K562 (cell line): ENCODE measurements around the gene PGGHG. TPM values are rescaled to one million over a fixed set of nuclear protein-coding genes. Genes with fewer than 3 reads are reported as not detected.

Experiments used
- ATAC-seq: fragments of 200-7000 bp; cut with Tn5 transposase; 3 replicates; pipeline ENCODE4 v1.9.1; 2020; ENCODE audit warnings: moderate library complexity
- BruUV-seq: library from RNA; stranded (reverse); fragments of 400-500 nt; replicated peaks from 2 replicates; lab custom pipeline; 2021; lab: Mats Ljungman, UMichigan
- CTCF ChIA-PET: fragments of 300-600 bp; formaldehyde crosslinking; extraction: SDS; loops from one replicate; lab custom pipeline; 2021; ENCODE audit warnings: low intra/inter-chr PET ratio; lab: Yijun Ruan, JAX
- POLR2A ChIA-PET: fragments of 300-600, 350-650 bp; sonication (Branson Sonifier 250); formaldehyde crosslinking; extraction: SDS; loops from one replicate; lab custom pipeline; 2021; ENCODE audit warnings: antibody characterized with exemption, inconsistent platforms; lab: Yijun Ruan, JAX
- DNase-seq, 4 experiments: peaks; one replicate each; pipeline versions ENCODE4 v3.0.0 to v3.0.0-alpha.2; 2011 to 2018; ENCODE audit warnings: low spot score in 3 of 4, mixed read lengths in 3 of 4; ENCODE audit errors: extremely low read depth in 1 of 4
- FAIRE-seq: peaks from 2 replicates; lab custom pipeline; 2011; peaks lifted over from hg19 to GRCh38; lab: Jason Lieb, UNC
- H2AFZ ChIP-seq: 2 replicates; pipeline ENCODE4 v1.6.0; 2011; ENCODE audit warnings: low read depth, low read length, control low read depth, inconsistent platforms
- H3K27ac ChIP-seq: fragments of 200-600 bp; 3 replicates; pipeline ENCODE4 v1.8.0; 2011; ENCODE audit warnings: low read depth, mild to moderate bottlenecking, control low read depth, inconsistent platforms, low read length, moderate library complexity, mixed read lengths; ENCODE audit errors: extremely low read depth
- H3K27me3 ChIP-seq, 2 experiments: fragments of 300-600 bp in 1 of 2; 2 replicates in 1 of 2; 3 replicates in 1 of 2; pipeline versions ENCODE4 v1.6.0 to v1.8.0; 2011; ENCODE audit warnings: inconsistent platforms in 2 of 2, low read length in 2 of 2, mild to moderate bottlenecking in 1 of 2, mixed read lengths in 1 of 2, moderate library complexity in 1 of 2; ENCODE audit not compliant: control insufficient read depth in 2 of 2, insufficient read depth in 2 of 2
- H3K36me3 ChIP-seq: fragments of 300-600 bp; 3 replicates; pipeline ENCODE4 v1.8.0; 2011; ENCODE audit warnings: mild to moderate bottlenecking, low read length, inconsistent platforms; ENCODE audit not compliant: control insufficient read depth, insufficient read depth
- H3K4me1 ChIP-seq, 2 experiments: fragments of 200-600 bp in 1 of 2; replicated peaks in 1 of 2; 2 replicates in 1 of 2; 3 replicates in 1 of 2; pipeline versions ENCODE4 v1.5.1 to v1.8.0; 2011; ENCODE audit warnings: inconsistent platforms in 2 of 2, low read length in 2 of 2, mild to moderate bottlenecking in 1 of 2, mixed read lengths in 1 of 2, moderate library complexity in 1 of 2; ENCODE audit not compliant: control insufficient read depth in 2 of 2, insufficient read depth in 2 of 2
- H3K4me2 ChIP-seq: 2 replicates; pipeline ENCODE4 v1.6.1; 2011; ENCODE audit warnings: low read length, control low read depth, inconsistent platforms, mixed read lengths; ENCODE audit not compliant: insufficient read depth
- H3K4me3 ChIP-seq: fragments of 200-600 bp; sonication (generic), shearing (Covaris generic); 2 replicates; pipeline ENCODE4 v1.5.1; 2016; ENCODE audit warnings: control low read depth, inconsistent platforms
- H3K79me2 ChIP-seq: fragments of 200-600 bp; 3 replicates; pipeline ENCODE4 v1.8.0; 2011; ENCODE audit warnings: low read length, inconsistent platforms; ENCODE audit not compliant: control insufficient read depth, insufficient read depth
- H3K9ac ChIP-seq, 2 experiments: 2 replicates each; pipeline versions ENCODE4 v1.6.0 to v1.6.1; 2011; ENCODE audit warnings: low read depth in 2 of 2, low read length in 2 of 2, control low read depth in 1 of 2, inconsistent platforms in 1 of 2, mild to moderate bottlenecking in 1 of 2, mixed read lengths in 1 of 2; ENCODE audit not compliant: insufficient read depth in 1 of 2
- H3K9me1 ChIP-seq: one replicate; pipeline ENCODE4 v1.6.0; 2011; ENCODE audit warnings: inconsistent platforms, mild to moderate bottlenecking, low read length, moderate library complexity; ENCODE audit not compliant: control insufficient read depth, insufficient read depth
- H3K9me3 ChIP-seq: replicated peaks from 2 replicates; pipeline ENCODE4 v1.5.1; 2011; ENCODE audit warnings: low read depth, low read length, inconsistent platforms; ENCODE audit not compliant: control insufficient read depth, insufficient read depth
- H4K20me1 ChIP-seq: replicated peaks from 2 replicates; pipeline ENCODE4 v1.6.1; 2011; ENCODE audit warnings: low read length, inconsistent platforms, mixed read lengths; ENCODE audit not compliant: control insufficient read depth, insufficient read depth
- CBX3 ChIP-seq, 2 experiments: IDR thresholded peaks; 1 replicate in 1 of 2; 2 replicates in 1 of 2; pipeline ENCODE4 v1.6.1; 2012; ENCODE audit warnings: inconsistent platforms in 2 of 2, low read length in 2 of 2, borderline replicate concordance in 1 of 2, control low read depth in 1 of 2
- COPS2 ChIP-seq: fragments of 450-650 bp; conservative IDR thresholded peaks from 2 replicates; pipeline ENCODE4 v1.6.1; 2016; ENCODE audit warnings: mild to moderate bottlenecking, moderate library complexity
- ELK1 ChIP-seq: sonication (generic); formaldehyde crosslinking; IDR thresholded peaks from 2 replicates; pipeline ENCODE4 v1.8.1; 2022; ENCODE audit warnings: missing genetic modification reagents
- ESRRB ChIP-seq: fragments of 250-450 bp; sonication (Bioruptor Pico); IDR thresholded peaks from 2 replicates; pipeline ENCODE4 v1.5.0; 2020; ENCODE audit warnings: mild to moderate bottlenecking, moderate library complexity, borderline replicate concordance
- IRF2 ChIP-seq: sonication (generic); formaldehyde crosslinking; IDR thresholded peaks from 2 replicates; pipeline ENCODE4 v1.8.1; 2022; ENCODE audit warnings: mild to moderate bottlenecking, missing genetic modification reagents
- KDM5B ChIP-seq: fragments of 200-600 bp; sonication (generic); IDR thresholded peaks from 2 replicates; pipeline ENCODE4 v1.6.1; 2012; ENCODE audit warnings: low read depth, mild to moderate bottlenecking, moderate library complexity, low read length, control low read depth, inconsistent platforms; ENCODE audit not compliant: insufficient replicate concordance
- RBM25 ChIP-seq: fragments of 200-400 bp; formaldehyde crosslinking; IDR thresholded peaks from 2 replicates; pipeline ENCODE4 v1.6.1; 2018; ENCODE audit warnings: low read length, low read depth, moderate library complexity; ENCODE audit not compliant: severe bottlenecking
- SMARCA5 ChIP-seq: fragments of 450-650 bp; IDR thresholded peaks from 2 replicates; pipeline ENCODE4 v1.6.1; 2016
- TRIM24 ChIP-seq, 2 experiments: fragments of 450-650 bp; IDR thresholded peaks; 2 replicates each; pipeline ENCODE4 v1.6.1; 2016
- TRIM28 ChIP-seq: fragments of 450-650 bp; IDR thresholded peaks from 2 replicates; pipeline ENCODE4 v1.6.1; 2017
- ZBTB11 ChIP-seq, 3 experiments: fragments of 200-800 bp in 1 of 3; fragments of 250-450 bp in 1 of 3; fragments of 450-650 bp in 1 of 3; sonication (Bioruptor Pico) in 1 of 3; sonication (Bioruptor generic) in 1 of 3; formaldehyde crosslinking in 1 of 3; IDR thresholded peaks; 2 replicates each; pipeline versions ENCODE4 v1.6.1 to v1.8.0; 2016 to 2022; ENCODE audit warnings: mild to moderate bottlenecking in 2 of 3, missing genetic modification characterization in 2 of 3, missing compliant biosample characterization in 1 of 3, moderate library complexity in 1 of 3
- ZNF12 ChIP-seq: sonication (generic); formaldehyde crosslinking; IDR thresholded peaks from 2 replicates; pipeline ENCODE4 v1.4.0; 2020; ENCODE audit warnings: mild to moderate bottlenecking, missing genetic modification reagents
- ZNF644 ChIP-seq: fragments of 200-800 bp; sonication (Bioruptor generic); IDR thresholded peaks from 2 replicates; pipeline ENCODE4 v1.6.1; 2016; ENCODE audit warnings: low read depth, missing genetic modification characterization, missing compliant biosample characterization
- WGBS: fragments of 100-300 bp; shearing (Covaris generic); methylation state at CpG from one replicate; pipeline ENCODE4 v1.1.6; 2016; ENCODE audit warnings: low coverage, mixed read lengths; ENCODE audit not compliant: insufficient coverage; ENCODE audit errors: missing lambda C conversion rate; 5-methylcytosine and 5-hydroxymethylcytosine counted together
- in situ Hi-C: fragments of 300-500 bp; cut with MboI; formaldehyde crosslinking; loops from 4 replicates; pipeline ENCODE4 v1.15.0; 2018; ENCODE audit warnings: inconsistent platforms, mixed read lengths
- intact Hi-C: fragments of 100-400 bp; cut with micrococcal nuclease; formaldehyde crosslinking; loops from 2 replicates; pipeline ENCODE4 v1.14.2; 2022
- polyA plus RNA-seq, 8 experiments: library from polyadenylated mRNA; depleted of rRNA in 4 of 8; stranded (reverse) in 5 of 8; unstranded in 3 of 8; fragments of >200 nt; fragmentation: Nextera tagmentation in 2 of 8; fragmentation: Illumina TruSeq in 1 of 8; extraction: Ambion mirVana in 2 of 8; extraction: Trizol in 1 of 8; gene quantifications; 2 replicates each; pipeline versions ENCODE4 v1.2.1 to v1.2.3, GENCODE V29; 2011 to 2014; ENCODE audit warnings: inconsistent platforms in 1 of 8, missing spikeins in 1 of 8
- total RNA-seq, 7 experiments: library from RNA; depleted of rRNA in 6 of 7; stranded (reverse); fragments of >200 nt in 6 of 7; fragmentation: Illumina TruSeq in 2 of 7; extraction: Trizol in 2 of 7; gene quantifications; 2 replicates each; pipeline versions ENCODE4 v1.2.1 to v1.2.3, GENCODE V29; 2011 to 2021; ENCODE audit warnings: low replicate concordance in 1 of 7
- TF ChIP-seq, protein P1 (sequence below): sonication (generic); formaldehyde crosslinking; IDR thresholded peaks from 2 replicates; pipeline ENCODE4 v1.9.0; 2022; ENCODE audit warnings: mild to moderate bottlenecking, missing genetic modification reagents

The PGGHG gene
- total and polyA plus RNA-seq, 9 of the 15 experiments (the other 6 are each of a cell fraction or from before 2014, with no cell fraction given), result 0.38 to 85.1 (median 18.1) TPM

- TF ChIP-seq ZBTB11 (CRISPR knock-in tag; IDR thresholded peaks at IDR 0.05) (no peak), COPS2 (no peak), ZNF644 (tag) (no peak)
These were observed 42.6 kb downstream of the PGGHG start (continued) for GRCh38 chr11:331358-332060.

DNA sequence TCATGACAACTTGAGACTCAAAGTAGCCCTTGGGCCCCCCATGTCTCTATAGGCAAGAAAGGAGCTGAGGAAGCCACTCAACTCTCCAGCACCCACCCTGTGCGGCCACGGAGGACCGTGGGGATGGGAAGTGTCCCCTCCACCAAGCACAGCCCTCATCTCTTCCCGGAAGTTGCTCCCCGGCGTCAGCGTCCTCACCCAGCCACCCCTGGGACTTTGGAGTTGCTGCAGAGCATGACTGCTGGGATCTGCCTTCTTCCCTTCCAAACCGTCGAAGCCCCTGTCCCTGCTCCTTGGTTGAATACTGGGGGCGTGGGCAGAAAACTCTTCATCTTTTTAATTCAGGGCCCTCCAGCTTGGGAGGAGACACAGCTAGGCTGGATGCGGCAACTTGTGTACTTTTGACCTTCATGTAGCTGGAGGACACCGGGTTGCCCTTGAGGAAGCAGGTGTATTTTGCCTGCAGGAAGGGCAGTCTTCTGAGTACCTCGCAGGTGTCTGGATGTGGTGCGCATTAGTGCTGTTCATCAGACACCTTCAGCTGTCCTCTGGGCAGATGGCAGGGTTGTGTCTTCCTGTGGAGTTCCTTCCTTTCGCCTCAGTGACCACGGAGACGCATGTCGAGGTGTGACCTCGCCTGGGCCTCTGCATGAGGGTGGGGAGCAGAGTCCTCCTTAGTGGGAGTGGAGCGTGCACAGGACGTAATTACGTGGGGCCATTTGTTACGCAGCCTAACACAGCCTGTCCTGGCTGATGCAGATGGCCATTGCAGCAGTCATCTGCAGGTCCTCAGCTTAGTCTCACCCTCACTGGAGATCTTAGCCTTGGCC, 43.9 kb downstream of the PGGHG start:
- peaks cover 46 to 49% of the 10 kb centered on the region in 2 experiments for H3K4me1 ChIP-seq
- H3K36me3 ChIP-seq, result no peaks in the 10 kb centered on the region
- H2AFZ ChIP-seq, result no peak overlapping the region
- no peak overlapping the region for H3K9ac ChIP-seq
- H3K9me3 ChIP-seq, result peaks cover 7% of the 10 kb centered on the region; the same call in 1 of the 2 replicates
- no peak for DNase-seq
- ChIA-PET CTCF (no interaction called here), POLR2A (interaction anchor here (0.8 to 1.2 kb wide), 2 partner anchors 13 to 16 kb away, joined by 3 read pairs; no protein-coding TSS in a partner anchor)
- no peak overlapping the region for H3K27ac ChIP-seq
- no peaks in the 10 kb centered on the region for H3K9me1 ChIP-seq
- no peaks in the 10 kb centered on the region for H4K20me1 ChIP-seq
- H3K27me3 ChIP-seq, result no peaks in the 10 kb centered on the region
- no peak overlapping the region for H3K4me2 ChIP-seq
- no TSS peak for BruUV-seq
- peaks cover 8% of the 10 kb centered on the region for H3K79me2 ChIP-seq
- ATAC-seq, result no peak
- H3K4me3 ChIP-seq, result no peak overlapping the region
- WGBS, result 94% methylated on average over 23 of the region's 23 CpGs
- FAIRE-seq, result no peak
- intact Hi-C loops (no loop called here), in situ Hi-C loops (no loop called here)
- peak; percentile 11 to 98 for TF ChIP-seq CBX3 (IDR thresholded peaks at IDR 0.05; ENCODE audit: borderline replicate concordance in 1 of 2, low read length in 2 of 2)
- TF ChIP-seq ZNF12 (CRISPR knock-in tag), result peak; percentile 64; the same call in 1 of the 2 replicates
- TF ChIP-seq, protein P1, sequence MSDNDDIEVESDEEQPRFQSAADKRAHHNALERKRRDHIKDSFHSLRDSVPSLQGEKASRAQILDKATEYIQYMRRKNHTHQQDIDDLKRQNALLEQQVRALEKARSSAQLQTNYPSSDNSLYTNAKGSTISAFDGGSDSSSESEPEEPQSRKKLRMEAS (CRISPR knock-in tag), result 0 out of 2 replicates have a peak, but pooled peaks have one; percentile 5
- peak; percentile 35 to 72; a peak in 3 of 4 replicates for TF ChIP-seq TRIM24 (IDR thresholded peaks at IDR 0.05)
- peak; percentile 82 for TF ChIP-seq RBM25
- TF ChIP-seq KDM5B, result no peak
- 0 out of 2 replicates have a peak, but pooled peaks have one; percentile 45 for TF ChIP-seq IRF2 (CRISPR knock-in tag)
- 0 out of 2 replicates have a peak, but pooled peaks have one; percentile 57 for TF ChIP-seq ELK1 (CRISPR knock-in tag)
- peak; percentile 74 for TF ChIP-seq SMARCA5
- TF ChIP-seq ESRRB (CRISPR knock-in tag), result no peak
- TF ChIP-seq TRIM28, result peak; percentile 90
